22Rv1 (cell line): ENCODE data around the gene FGFR3.

Experiments used
- ZFX ChIP-seq: fragments of 450-650 bp; IDR thresholded peaks from 2 replicates; pipeline ENCODE4 v1.6.1; 2017; ENCODE audit warnings: antibody characterized with exemption, borderline replicate concordance
- TF ChIP-seq, protein P1 (sequence below): fragments of 450-650 bp; IDR thresholded peaks from 2 replicates; pipeline ENCODE4 v1.5.1; 2017; ENCODE audit warnings: mild to moderate bottlenecking

DNA sequence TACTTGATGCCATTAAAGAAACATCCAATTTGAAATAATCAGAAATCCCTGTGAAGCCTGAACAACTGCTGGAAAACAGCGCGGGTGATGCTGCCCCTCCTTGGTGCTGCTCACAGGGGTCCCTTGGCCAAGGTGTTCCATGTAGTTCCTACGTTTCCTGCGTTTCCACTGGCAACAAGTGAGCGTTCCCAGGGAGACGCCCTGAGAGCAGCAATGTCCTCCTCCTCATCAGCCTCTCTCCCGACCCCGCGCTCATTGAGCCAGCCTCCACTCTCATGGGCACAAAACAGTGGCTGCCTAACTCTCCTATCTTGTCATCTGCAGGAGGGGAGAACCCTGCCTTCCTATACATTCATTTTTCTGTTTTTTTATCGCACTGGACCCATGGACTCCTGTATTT is 44.0 kb downstream of the FGFR3 start:
- TF ChIP-seq, protein P1, sequence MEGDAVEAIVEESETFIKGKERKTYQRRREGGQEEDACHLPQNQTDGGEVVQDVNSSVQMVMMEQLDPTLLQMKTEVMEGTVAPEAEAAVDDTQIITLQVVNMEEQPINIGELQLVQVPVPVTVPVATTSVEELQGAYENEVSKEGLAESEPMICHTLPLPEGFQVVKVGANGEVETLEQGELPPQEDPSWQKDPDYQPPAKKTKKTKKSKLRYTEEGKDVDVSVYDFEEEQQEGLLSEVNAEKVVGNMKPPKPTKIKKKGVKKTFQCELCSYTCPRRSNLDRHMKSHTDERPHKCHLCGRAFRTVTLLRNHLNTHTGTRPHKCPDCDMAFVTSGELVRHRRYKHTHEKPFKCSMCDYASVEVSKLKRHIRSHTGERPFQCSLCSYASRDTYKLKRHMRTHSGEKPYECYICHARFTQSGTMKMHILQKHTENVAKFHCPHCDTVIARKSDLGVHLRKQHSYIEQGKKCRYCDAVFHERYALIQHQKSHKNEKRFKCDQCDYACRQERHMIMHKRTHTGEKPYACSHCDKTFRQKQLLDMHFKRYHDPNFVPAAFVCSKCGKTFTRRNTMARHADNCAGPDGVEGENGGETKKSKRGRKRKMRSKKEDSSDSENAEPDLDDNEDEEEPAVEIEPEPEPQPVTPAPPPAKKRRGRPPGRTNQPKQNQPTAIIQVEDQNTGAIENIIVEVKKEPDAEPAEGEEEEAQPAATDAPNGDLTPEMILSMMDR: no peak
- TF ChIP-seq ZFX: no peak
